ENCODE measurements around the gene CHD2. TPM values are rescaled to one million over a fixed set of nuclear protein-coding genes. Genes with fewer than 3 reads are reported as not detected.

Gene CHD2
- total RNA-seq, 1 experiment from 2014 or later, result 63.3 TPM

DNA sequence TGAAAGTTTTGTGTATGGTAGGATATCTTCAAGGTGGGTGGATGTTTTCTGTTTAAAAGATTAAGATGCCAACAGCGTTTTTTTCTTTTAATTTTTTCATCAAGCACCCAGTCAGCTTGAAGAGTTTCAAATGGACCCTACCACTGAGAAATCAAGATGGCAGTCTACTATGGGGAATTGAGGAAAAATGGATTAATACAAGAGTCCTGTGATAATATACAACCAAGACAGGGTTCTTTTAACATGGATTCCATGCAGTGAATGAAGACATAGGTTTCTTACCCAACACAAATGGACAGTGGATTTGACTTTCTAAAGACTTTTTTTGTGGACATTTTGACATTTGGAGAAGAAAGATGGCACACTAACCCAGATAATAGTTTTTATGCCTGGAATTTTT lies 2.5 kb upstream of the CHD2 start:
- Histone ChIP-seq H2BK15ac (ENCODE audit: low read depth, low read length) (no peak overlapping the region), H3K23me2 (ENCODE audit: insufficient read length, low read depth, low read length, poor library complexity, severe bottlenecking) (peaks cover 7% of the 10 kb centered on the region), H2AFZ (ENCODE audit: low read length) (no peak overlapping the region), H3K14ac (ENCODE audit: insufficient read depth, low read length) (no peak overlapping the region), H3K4me1 (ENCODE audit: insufficient read depth, low read length) (no peaks in the 10 kb centered on the region), H2BK12ac (ENCODE audit: insufficient read length, low read depth, low read length) (no peak overlapping the region), H3K4me2 (ENCODE audit: insufficient read depth, insufficient read length, low read length) (no peak overlapping the region), H4K8ac (replicated peaks; ENCODE audit: insufficient read length, low read depth, low read length) (no peak overlapping the region), H3K4ac (ENCODE audit: low read depth, low read length) (no peak overlapping the region), H3K18ac (ENCODE audit: insufficient read length, low read depth, low read length) (no peak overlapping the region), H3K56ac (ENCODE audit: insufficient read length, low read depth, low read length) (no peak overlapping the region), H3T11ph (ENCODE audit: low read length) (no peak overlapping the region), H2BK5ac (ENCODE audit: insufficient read length, low read length) (no peak overlapping the region), H3K79me1 (ENCODE audit: insufficient read depth, low read depth, low read length, poor library complexity, severe bottlenecking) (peaks cover 3% of the 10 kb centered on the region), H3K27me3 (ENCODE audit: insufficient read depth, low read length) (no peaks in the 10 kb centered on the region), H3K9me3 (ENCODE audit: control insufficient read depth, low read depth, low read length) (no peaks in the 10 kb centered on the region), H3K79me2 (ENCODE audit: insufficient read depth, low read length) (peaks cover 18% of the 10 kb centered on the region; the same call in 1 of the 2 replicates), H3K23ac (ENCODE audit: insufficient read length, low read depth, low read length) (no peak overlapping the region), H3K27ac (ENCODE audit: insufficient read length, low read depth, low read length) (no peak overlapping the region), H4K91ac (ENCODE audit: insufficient read length, low read depth, low read length) (no peak overlapping the region), H2BK120ac (ENCODE audit: low read depth, low read length, poor library complexity, severe bottlenecking) (no peak overlapping the region), H2BK20ac (ENCODE audit: low read depth, low read length, poor library complexity, severe bottlenecking) (no peak overlapping the region), H4K20me1 (ENCODE audit: control insufficient read depth, insufficient read depth, insufficient read length) (no peaks in the 10 kb centered on the region), H2AK5ac (ENCODE audit: insufficient read length, low read length) (no peak overlapping the region), H4K5ac (ENCODE audit: insufficient read length, low read depth, low read length) (no peak overlapping the region), H3K9ac (ENCODE audit: extremely low read depth, insufficient read length, low read length) (no peak overlapping the region)
- Mint-ChIP-seq H3K9me3 (no peaks in the 10 kb centered on the region; a peak in 1 of 5 replicates), H3K4me3 (no peak overlapping the region), H3K27ac (peak overlapping the region in 1 of 3 experiments; percentile 85; a peak in 2 of 7 replicates), H3K4me1 (peaks cover 5% of the 10 kb centered on the region in 2 experiments; a peak in 2 of 4 replicates), H3K27me3 (ENCODE audit: low read depth) (no peaks in the 10 kb centered on the region), H3K36me3 (ENCODE audit: insufficient read depth in 1 of 3, low read depth in 3 of 3) (peaks cover 37 to 81% (median 66%) of the 10 kb centered on the region in 3 experiments)
- WGBS (ENCODE audit: extremely low coverage, insufficient read length, low lambda C conversion rate), result no CpG with 5 or more reads among the region's 1 CpG
- no peak for TF ChIP-seq CTCF (conservative IDR thresholded peaks at IDR 0.05)
- no peak for DNase-seq

Data from H9 (cell line).